HepG2 (cell line): ENCODE data around the gene STYXL1. TPM values are rescaled to one million over a fixed set of nuclear protein-coding genes. Genes with fewer than 3 reads are reported as not detected.

Experiments
- ARID4A ChIP-seq: sonication (generic); formaldehyde crosslinking; IDR thresholded peaks from 2 replicates; pipeline ENCODE4 v1.5.0; 2020; ENCODE audit warnings: mild to moderate bottlenecking, missing genetic modification reagents, borderline replicate concordance
- ATF5 ChIP-seq: sonication (generic); formaldehyde crosslinking; IDR thresholded peaks from 2 replicates; pipeline ENCODE4 v1.4.0; 2020; ENCODE audit warnings: mild to moderate bottlenecking, low read depth, missing genetic modification reagents
- BCLAF1 ChIP-seq: fragments of 450-650 bp; IDR thresholded peaks from 2 replicates; pipeline ENCODE4 v1.6.1; 2017; ENCODE audit warnings: mild to moderate bottlenecking
- FIP1L1 ChIP-seq: fragments of 200-400 bp; formaldehyde crosslinking; IDR thresholded peaks from 2 replicates; pipeline ENCODE4 v1.6.1; 2018; ENCODE audit warnings: low read depth, mild to moderate bottlenecking, low read length, moderate library complexity, borderline replicate concordance; ENCODE audit not compliant: insufficient read depth
- JARID2 ChIP-seq: sonication (generic); formaldehyde crosslinking; IDR thresholded peaks from 2 replicates; pipeline ENCODE4 v1.8.1; 2023; ENCODE audit warnings: missing genetic modification reagents, inconsistent platforms; ENCODE audit not compliant: insufficient replicate concordance
- MAFK ChIP-seq, 2 experiments: IDR thresholded peaks in 1 of 2; conservative IDR thresholded peaks in 1 of 2; 2 replicates each; pipeline ENCODE4 v1.6.1; 2011; ENCODE audit warnings: improper control_type of control experiment in 2 of 2, low read length in 2 of 2
- MIXL1 ChIP-seq: IDR thresholded peaks from 2 replicates; pipeline ENCODE4 v1.6.1; 2016
- MXI1 ChIP-seq: IDR thresholded peaks from 3 replicates; pipeline ENCODE4 v1.6.1; 2012; ENCODE audit warnings: low read depth, low read length, inconsistent platforms, borderline replicate concordance
- PRPF4 ChIP-seq: fragments of 200-400 bp; formaldehyde crosslinking; IDR thresholded peaks from 2 replicates; pipeline ENCODE4 v1.6.1; 2016; ENCODE audit warnings: low read length, low read depth; ENCODE audit not compliant: poor library complexity, severe bottlenecking
- REST ChIP-seq, 2 experiments: IDR thresholded peaks; 2 replicates each; pipeline ENCODE4 v1.6.1; 2011 to 2012; ENCODE audit warnings: low read length in 2 of 2, borderline replicate concordance in 1 of 2, low read depth in 1 of 2, mild to moderate bottlenecking in 1 of 2, moderate library complexity in 1 of 2
- RXRB ChIP-seq: IDR thresholded peaks from 2 replicates; pipeline ENCODE4 v1.6.1; 2016; ENCODE audit warnings: borderline replicate concordance, missing genetic modification reagents, missing compliant biosample characterization
- SIX4 ChIP-seq: sonication (generic); formaldehyde crosslinking; IDR thresholded peaks from 2 replicates; pipeline ENCODE4 v1.4.0; 2020; ENCODE audit warnings: missing genetic modification reagents
- TARDBP ChIP-seq: sonication (generic); formaldehyde crosslinking; IDR thresholded peaks from 2 replicates; pipeline ENCODE4 v1.8.0; 2022; ENCODE audit warnings: mild to moderate bottlenecking, missing genetic modification reagents
- ZMYM4 ChIP-seq: sonication (generic); formaldehyde crosslinking; IDR thresholded peaks from 2 replicates; pipeline ENCODE4 v1.8.1; 2023; ENCODE audit warnings: mild to moderate bottlenecking, missing genetic modification reagents
- ZNF121 ChIP-seq: sonication (generic); formaldehyde crosslinking; IDR thresholded peaks from 2 replicates; pipeline ENCODE4 v1.5.0; 2020; ENCODE audit warnings: mild to moderate bottlenecking, missing genetic modification reagents
- ZNF124 ChIP-seq: sonication (generic); formaldehyde crosslinking; IDR thresholded peaks from 2 replicates; pipeline ENCODE4 v1.4.0; 2020; ENCODE audit warnings: missing genetic modification reagents
- ZNF317 ChIP-seq: sonication (generic); formaldehyde crosslinking; IDR thresholded peaks from 2 replicates; pipeline ENCODE4 v1.5.0; 2020; ENCODE audit warnings: mild to moderate bottlenecking, missing genetic modification reagents
- ZNF589 ChIP-seq: sonication (generic); formaldehyde crosslinking; conservative IDR thresholded peaks from 2 replicates; pipeline ENCODE4 v1.8.0; 2022; ENCODE audit warnings: mild to moderate bottlenecking, moderate library complexity, missing genetic modification reagents
- polyA plus RNA-seq, 8 experiments: library from polyadenylated mRNA; depleted of rRNA in 3 of 8; stranded (reverse) in 7 of 8; unstranded in 1 of 8; fragments of >200 nt; fragmentation: Illumina TruSeq in 4 of 8; extraction: Trizol in 4 of 8; gene quantifications; 2 replicates each; pipeline versions ENCODE4 v1.2.1 to v1.2.3, GENCODE V29; 2011 to 2016; ENCODE audit warnings: low read depth in 4 of 8, missing spikeins in 1 of 8, mixed read lengths in 1 of 8; ENCODE audit not compliant: insufficient read depth in 1 of 8
- total RNA-seq, 5 experiments: library from RNA; depleted of rRNA; stranded (reverse); fragments of >200 nt; fragmentation: Illumina TruSeq; extraction: Trizol; gene quantifications; 2 replicates each; pipeline ENCODE4 v1.2.3, GENCODE V29; 2016; ENCODE audit warnings: low read depth in 1 of 5

The STYXL1 gene
- total and polyA plus RNA-seq, 2 of the 13 experiments (the other 11 are each of a cell fraction or from before 2014, with no cell fraction given): 23.9 to 38.3 TPM

GRCh38 chr7:76020031-76020714 lies 27.6 kb downstream of the STYXL1 start (continued):
- TF ChIP-seq BCLAF1 (no peak), ZNF121 (CRISPR knock-in tag) (no peak), RXRB (CRISPR knock-in tag) (peak; percentile 58; the same call in 1 of the 2 replicates), ZNF124 (CRISPR knock-in tag) (no peak), ZMYM4 (CRISPR knock-in tag) (no peak), JARID2 (CRISPR knock-in tag) (no peak), MXI1 (no peak), ATF5 (CRISPR knock-in tag) (no peak), ZNF589 (CRISPR knock-in tag) (no peak), MAFK (conservative IDR thresholded peaks at IDR 0.05 in 1 of 2, IDR thresholded peaks at IDR 0.05 in 1 of 2; ENCODE audit: low read length in 2 of 2) (no peak), ZNF317 (CRISPR knock-in tag) (no peak), FIP1L1 (no peak), TARDBP (CRISPR knock-in tag) (no peak), MIXL1 (0 out of 2 replicates have a peak, but pooled peaks have one; percentile 53), SIX4 (CRISPR knock-in tag) (no peak), ARID4A (CRISPR knock-in tag) (peak; percentile 24; the same call in 1 of the 2 replicates), REST (IDR thresholded peaks at IDR 0.05; ENCODE audit: borderline replicate concordance in 1 of 2, low read depth in 1 of 2, low read length in 2 of 2) (no peak), PRPF4 (no peak)
